GM18508 (cell line): ENCODE measurements around the gene RSPO1.
"Not testable (repeated sequence)": the region's sequence is repeated elsewhere in the genome, so short reads cannot be mapped to it uniquely, and the experiment has no call there.

Source experiments
- ATAC-seq: cut with Tn5 transposase; IDR thresholded peaks from one replicate; pipeline ENCODE4 v1.9.1; 2021; ENCODE audit warnings: moderate number of reproducible peaks; ENCODE audit not compliant: insufficient read depth, unreplicated experiment

The RSPO1 gene

GRCh38 chr1:37634244-37634991 is at the start of gene RSPO1:
TSS of gene RSPO1 (minus strand) at chr1:37634892. CDS start at chr1:37629661, 5,231 bp downstream.
- no peak for ATAC-seq

GRCh38 chr1:37684182-37684581 is 49.5 kb upstream of the RSPO1 start:
- not testable (repeated sequence) for ATAC-seq

- no peak for ATAC-seq
Measured at GRCh38 chr1:37682334-37682987, 47.8 kb upstream of the RSPO1 start.

GRCh38 chr1:37680933-37681332 is 46.2 kb upstream of the RSPO1 start:
- ATAC-seq = no peak

GRCh38 chr1:37677808-37678207 is 43.1 kb upstream of the RSPO1 start:
- ATAC-seq = no peak

- ATAC-seq = no peak
Measured at GRCh38 chr1:37677143-37677439, 42.4 kb upstream of the RSPO1 start.

- ATAC-seq = no peak
Measured at GRCh38 chr1:37676281-37677142, 41.8 kb upstream of the RSPO1 start.

- ATAC-seq = no peak
Measured at GRCh38 chr1:37673920-37674319, 39.2 kb upstream of the RSPO1 start.

- ATAC-seq = no peak
Measured at GRCh38 chr1:37672136-37672870, 37.6 kb upstream of the RSPO1 start.

GRCh38 chr1:37671261-37671660 is 36.6 kb upstream of the RSPO1 start:
- ATAC-seq = no peak

- no peak for ATAC-seq
Measured at GRCh38 chr1:37670133-37670532, 35.4 kb upstream of the RSPO1 start.

GRCh38 chr1:37667023-37667671 is 32.5 kb upstream of the RSPO1 start:
- ATAC-seq = no peak

- no peak for ATAC-seq
Measured at GRCh38 chr1:37666241-37666867, 31.7 kb upstream of the RSPO1 start.

GRCh38 chr1:37663426-37664000 is 28.8 kb upstream of the RSPO1 start:
- no peak for ATAC-seq

- ATAC-seq = no peak
Measured at GRCh38 chr1:37662031-37662755, 27.5 kb upstream of the RSPO1 start.

- ATAC-seq = no peak
Measured at GRCh38 chr1:37661401-37661800, 26.7 kb upstream of the RSPO1 start.

- ATAC-seq = no peak
Measured at GRCh38 chr1:37660664-37661063, 26.0 kb upstream of the RSPO1 start.

- ATAC-seq = no peak
Measured at GRCh38 chr1:37658486-37658885, 23.8 kb upstream of the RSPO1 start.
